Head of caudate nucleus (tissue), 42 donors: Measurements from ENCODE around the gene NT5C2.
"Not testable (repeated sequence)": the region's sequence is repeated elsewhere in the genome, so short reads cannot be mapped to it uniquely, and the experiment has no call there.

Source experiments
- DNase-seq, 42 donors: peaks; one replicate each; pipeline versions ENCODE4 v3.0.0 to v3.0.0-alpha.2; 2020 to 2021; ENCODE audit warnings: mixed read lengths in 7 of 42
- intact Hi-C: fragments of 100-400 bp; cut with DNase I; formaldehyde crosslinking; loops from one replicate; pipeline ENCODE4 v1.15.0; 2022

NT5C2 gene

GRCh38 chr10:103193107-103193819, at the start of gene NT5C2:
Gene NT5C2, minus strand, starts transcription at chr10:103193272. Its CDS starts 18,314 bp downstream, at chr10:103174958.
- intact Hi-C loops, result loop anchor here (10.0 kb wide), 1 partner anchor 78 kb away; no protein-coding TSS in a partner anchor
- peak; percentile 32 to 92 (median 83) for DNase-seq

- peak in 12 of 42 donors; percentile 7 to 69 (median 24) for DNase-seq
- intact Hi-C loops, result loop anchor here (10.0 kb wide), 1 partner anchor 507 kb away; no protein-coding TSS in a partner anchor
These were observed 48.4 kb upstream of the NT5C2 start for GRCh38 chr10:103241262-103242011.

GRCh38 chr10:103238506-103239252, 45.6 kb upstream of the NT5C2 start:
- DNase-seq, result peak in 7 of 42 donors; percentile 5 to 45 (median 20)
- intact Hi-C loops, result no loop called here

- intact Hi-C loops, result no loop called here
- DNase-seq, result no peak
These were observed 42.7 kb upstream of the NT5C2 start for GRCh38 chr10:103235775-103236174.

- intact Hi-C loops, result no loop called here
- no peak for DNase-seq
These were observed 39.9 kb upstream of the NT5C2 start for GRCh38 chr10:103232772-103233488.

GRCh38 chr10:103232131-103232673, 39.1 kb upstream of the NT5C2 start:
- intact Hi-C loops, result no loop called here
- DNase-seq, result no peak

- no peak for DNase-seq
- intact Hi-C loops, result no loop called here
These were observed 38.0 kb upstream of the NT5C2 start for GRCh38 chr10:103231047-103231551.

- DNase-seq, result no peak
- intact Hi-C loops, result no loop called here
These were observed 34.3 kb upstream of the NT5C2 start for GRCh38 chr10:103227416-103227815.

- intact Hi-C loops, result no loop called here
- no peak for DNase-seq
These were observed 32.9 kb upstream of the NT5C2 start for GRCh38 chr10:103225939-103226338.

GRCh38 chr10:103224721-103225120, 31.6 kb upstream of the NT5C2 start:
- DNase-seq, intact Hi-C loops: not testable (repeated sequence)

- intact Hi-C loops, result no loop called here
- no peak for DNase-seq
These were observed 31.1 kb upstream of the NT5C2 start for GRCh38 chr10:103224133-103224532.

- DNase-seq, intact Hi-C loops: not testable (repeated sequence)
These were observed 23.3 kb upstream of the NT5C2 start for GRCh38 chr10:103216362-103216761.

- DNase-seq, result peak in 20 of 42 donors; percentile 6 to 63 (median 25)
- intact Hi-C loops, result no loop called here
These were observed 22.5 kb upstream of the NT5C2 start for GRCh38 chr10:103215601-103216000.

- intact Hi-C loops, DNase-seq: not testable (repeated sequence)
These were observed 17.2 kb upstream of the NT5C2 start for GRCh38 chr10:103210262-103210661.

- DNase-seq, intact Hi-C loops: not testable (repeated sequence)
These were observed 14.6 kb upstream of the NT5C2 start for GRCh38 chr10:103207643-103208042.

- intact Hi-C loops, result no loop called here
- DNase-seq, result no peak
These were observed 14.1 kb upstream of the NT5C2 start for GRCh38 chr10:103207141-103207540.

GRCh38 chr10:103206715-103207114, 13.6 kb upstream of the NT5C2 start:
- intact Hi-C loops, DNase-seq: not testable (repeated sequence)

GRCh38 chr10:103205401-103205800, 12.3 kb upstream of the NT5C2 start:
- DNase-seq, intact Hi-C loops: not testable (repeated sequence)
